ENCODE results near the gene PDZRN4. TPM values are rescaled to one million over a fixed set of nuclear protein-coding genes. Genes with fewer than 3 reads are reported as not detected.

PDZRN4 gene
- total and polyA plus RNA-seq, 2 experiments from 2014 or later, result 0.90 TPM; not detected in 1

GRCh38 chr12:41402801-41403200 lies 214.7 kb downstream of the PDZRN4 start:
- ATAC-seq, result no peak
- H4K20me1 ChIP-seq (replicated peaks; ENCODE audit: insufficient read depth), result no peaks in the 10 kb centered on the region
- peak overlapping the region; percentile 54 for H3K4me2 ChIP-seq
- H3K27me3 Mint-ChIP-seq (ENCODE audit: insufficient read depth, low read depth, poor library complexity), result peaks cover 2% of the 10 kb centered on the region
- H3K36me3 ChIP-seq (ENCODE audit: insufficient read depth), result no peaks in the 10 kb centered on the region
- H3K4me3 ChIP-seq, result no peak overlapping the region
- H3K4me1 Mint-ChIP-seq, result peaks cover 18% of the 10 kb centered on the region; the same call in 2 of the 3 replicates
- H3K36me3 Mint-ChIP-seq (ENCODE audit: low read depth), result peaks cover 14% of the 10 kb centered on the region; the same call in 2 of the 3 replicates
- DNase-seq (ENCODE audit: low spot score), result no peak
- peaks cover 4% of the 10 kb centered on the region; the same call in 1 of the 2 replicates for H3K9me2 ChIP-seq (ENCODE audit: insufficient read depth)
- H3K4me1 ChIP-seq (ENCODE audit: insufficient read depth), result peaks cover 16% of the 10 kb centered on the region
- no peaks in the 10 kb centered on the region for H3F3A ChIP-seq (replicated peaks; ENCODE audit: low read depth)
- no peaks in the 10 kb centered on the region for H3K79me2 ChIP-seq (replicated peaks; ENCODE audit: insufficient read depth)
- H3K27ac Mint-ChIP-seq, result peak overlapping the region; percentile 41; the same call in 1 of the 2 replicates
- peak overlapping the region; percentile 24 for H2AFZ ChIP-seq
- H3K9me3 Mint-ChIP-seq, result peaks cover 19% of the 10 kb centered on the region
- no peaks in the 10 kb centered on the region for H3K27me3 ChIP-seq (ENCODE audit: insufficient read depth)
- peak overlapping the region; percentile 36; the same call in 1 of the 2 replicates for H3K27ac ChIP-seq (ENCODE audit: low read depth)
- H3K4me3 Mint-ChIP-seq, result no peak overlapping the region
- TF ChIP-seq NANOG (IDR thresholded peaks at IDR 0.05; ENCODE audit: borderline replicate concordance), result no peak
- TF ChIP-seq ETS1 (IDR thresholded peaks at IDR 0.05), result no peak
- no peak for TF ChIP-seq CREB1 (CRISPR knock-in tag; IDR thresholded peaks at IDR 0.05; ENCODE audit: low read depth)
- TF ChIP-seq REST (IDR thresholded peaks at IDR 0.05; ENCODE audit: unreplicated experiment), result no peak
- TF ChIP-seq ZNF331 (CRISPR knock-in tag; IDR thresholded peaks at IDR 0.05; ENCODE audit: low read depth), result no peak
- TF ChIP-seq CTCF (conservative IDR thresholded peaks at IDR 0.05; ENCODE audit: low read depth in 2 of 2), result no peak
- TF ChIP-seq POLR2AphosphoS5 (IDR thresholded peaks at IDR 0.05; ENCODE audit: low read depth), result no peak
- TF ChIP-seq ZNF462 (CRISPR knock-in tag; IDR thresholded peaks at IDR 0.05), result no peak
- TF ChIP-seq JUNB (IDR thresholded peaks at IDR 0.05; ENCODE audit: unreplicated experiment), result no peak
- TF ChIP-seq STAT1 (IDR thresholded peaks at IDR 0.05; ENCODE audit: unreplicated experiment), result no peak
